Activated gamma-delta T cell (primary cell): ENCODE data around the gene MEG3.

Source experiments
- DNase-seq: peaks from one replicate; lab custom pipeline; 2025; lab: John Stamatoyannopoulos, UW

The MEG3 gene

DNA sequence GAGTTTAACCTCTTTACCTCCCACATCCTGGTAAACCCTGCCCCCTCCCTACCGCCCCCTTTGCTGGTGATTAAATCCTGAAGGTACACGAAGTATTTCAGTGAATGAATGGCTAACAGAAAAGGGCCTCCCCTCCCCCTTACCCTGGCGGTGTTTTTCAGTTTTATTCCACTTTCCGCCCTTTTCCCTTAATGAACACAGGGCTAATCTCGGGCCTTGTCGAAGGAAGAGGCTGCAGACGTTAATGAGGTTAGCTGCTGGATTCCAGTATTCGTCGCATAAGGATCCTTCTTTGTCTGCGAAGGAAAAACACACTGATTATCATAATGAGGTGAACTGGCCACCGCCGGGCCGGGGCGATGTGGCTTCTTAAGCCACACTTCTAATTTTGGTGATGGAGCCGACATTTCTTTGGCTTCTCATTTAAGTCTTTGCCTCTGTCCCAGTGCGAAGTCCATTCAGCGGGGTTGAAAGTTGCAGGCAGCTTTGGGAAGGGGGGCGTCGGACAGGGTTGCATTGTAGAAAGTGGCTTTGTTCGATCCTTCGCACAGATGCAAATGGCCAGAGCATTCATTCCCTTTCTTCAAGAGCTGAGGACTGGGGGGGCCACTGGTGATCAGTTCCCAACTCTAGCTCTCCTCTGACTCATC, 6.5 kb downstream of the MEG3 start:
- DNase-seq, result no peak

DNA sequence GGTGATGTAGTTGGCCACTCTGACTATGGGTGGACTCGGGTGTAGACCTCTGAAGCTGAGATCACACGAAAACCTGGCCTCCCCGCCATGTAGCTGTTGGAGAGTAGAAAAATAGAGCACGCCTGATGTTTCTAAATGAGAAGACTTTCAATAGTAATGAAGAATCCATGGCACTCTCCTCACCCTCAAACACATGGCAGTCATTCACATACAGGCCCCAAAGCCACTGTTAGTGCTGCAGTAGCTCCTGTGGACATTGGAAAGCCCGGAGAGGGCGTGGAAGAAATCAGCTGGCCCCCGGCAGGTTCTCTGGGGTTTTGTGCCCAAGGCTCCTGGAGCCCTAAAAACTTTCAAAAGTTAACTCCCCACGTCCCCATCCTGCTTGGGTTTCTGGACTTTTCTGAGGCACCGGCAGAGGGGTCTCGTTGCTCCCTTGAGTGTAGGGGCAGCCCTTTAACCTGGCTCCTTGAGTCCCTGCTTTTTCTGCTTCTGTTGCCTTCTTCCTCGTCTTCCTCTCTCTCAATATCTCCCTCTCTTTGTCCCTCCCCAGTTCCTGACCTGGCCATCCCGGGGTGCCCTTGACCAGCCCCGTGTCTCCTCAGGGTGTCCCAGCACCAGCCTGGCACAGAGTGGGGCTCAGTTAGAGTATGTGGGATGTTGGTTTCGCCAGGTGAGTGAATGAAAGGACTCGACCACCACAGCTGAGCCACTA, 8.3 kb downstream of the MEG3 start:
- no peak for DNase-seq

DNA sequence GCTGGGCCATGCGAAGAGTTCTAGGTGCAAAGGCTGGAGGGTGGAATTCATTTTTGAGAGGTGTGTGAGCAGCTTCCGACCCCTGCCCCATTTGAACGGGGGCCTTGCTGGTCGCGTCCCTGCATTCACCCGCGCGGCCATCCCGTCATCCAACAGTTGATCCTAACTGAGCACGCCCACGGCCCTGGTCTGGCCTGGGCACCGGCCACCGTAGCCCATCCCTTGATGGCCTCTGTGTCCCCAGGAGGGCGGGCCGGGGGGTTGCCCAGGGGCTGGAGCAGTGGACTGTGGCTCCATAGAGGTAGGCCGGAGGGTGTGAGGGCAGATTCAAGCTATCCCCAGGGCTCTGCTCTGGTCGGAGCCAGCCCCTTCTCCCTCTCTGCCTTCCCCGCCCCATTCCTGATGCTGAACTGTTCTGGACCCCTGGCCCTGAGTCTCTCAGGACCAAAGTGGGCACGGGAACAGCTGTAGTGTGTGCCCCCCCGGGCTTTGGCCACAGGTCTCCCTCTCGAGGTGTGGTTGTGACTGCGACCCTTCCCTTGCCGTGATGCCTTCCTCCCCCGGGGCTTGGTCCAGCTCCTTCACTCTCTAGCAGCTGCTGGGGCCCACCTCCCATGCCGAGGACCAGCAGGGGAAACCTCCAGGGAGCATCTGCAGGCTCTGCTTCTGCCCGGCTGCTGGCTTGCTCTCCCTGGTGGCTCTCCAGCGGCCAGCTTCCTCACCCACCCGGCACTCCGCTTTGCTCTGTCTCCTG, 9.1 kb downstream of the MEG3 start:
- no peak for DNase-seq

DNA sequence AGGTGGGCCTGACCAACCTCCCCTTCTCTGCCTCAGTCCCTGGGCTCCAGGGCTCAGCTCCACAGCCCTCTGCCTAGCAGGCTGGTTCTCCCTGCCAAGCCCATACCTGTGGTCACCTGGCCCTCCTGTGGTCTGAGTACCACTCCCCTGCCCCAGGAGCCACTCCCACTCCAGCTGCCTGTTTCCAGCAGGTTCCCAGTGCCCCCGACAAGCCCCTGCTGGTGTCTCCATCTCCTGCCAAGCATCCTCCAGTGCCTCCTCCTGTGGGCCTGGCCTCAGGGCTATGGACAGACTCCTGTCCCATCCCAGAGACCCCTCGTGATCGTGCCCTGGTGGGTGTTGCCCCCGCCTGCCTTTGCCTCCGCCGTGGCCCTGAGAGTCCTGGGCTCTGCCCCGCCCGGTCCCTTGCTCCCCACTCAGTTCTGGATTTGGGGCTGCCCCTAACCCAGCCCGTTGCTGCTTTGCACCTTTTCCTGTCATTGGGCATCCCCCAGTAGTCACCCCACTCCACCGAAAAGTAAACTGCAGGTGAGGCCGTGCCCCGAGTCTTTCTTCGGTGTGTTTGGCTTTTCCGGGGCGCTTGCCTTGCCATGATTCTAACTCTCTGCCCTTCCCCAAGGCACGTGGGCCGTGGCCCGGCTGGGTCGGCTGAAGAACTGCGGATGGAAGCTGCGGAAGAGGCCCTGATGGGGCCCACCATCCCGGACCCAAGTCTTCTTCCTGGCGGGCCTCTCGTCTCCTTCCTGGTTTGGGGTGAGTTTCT, 9.8 kb downstream of the MEG3 start:
- DNase-seq, result no peak

DNA sequence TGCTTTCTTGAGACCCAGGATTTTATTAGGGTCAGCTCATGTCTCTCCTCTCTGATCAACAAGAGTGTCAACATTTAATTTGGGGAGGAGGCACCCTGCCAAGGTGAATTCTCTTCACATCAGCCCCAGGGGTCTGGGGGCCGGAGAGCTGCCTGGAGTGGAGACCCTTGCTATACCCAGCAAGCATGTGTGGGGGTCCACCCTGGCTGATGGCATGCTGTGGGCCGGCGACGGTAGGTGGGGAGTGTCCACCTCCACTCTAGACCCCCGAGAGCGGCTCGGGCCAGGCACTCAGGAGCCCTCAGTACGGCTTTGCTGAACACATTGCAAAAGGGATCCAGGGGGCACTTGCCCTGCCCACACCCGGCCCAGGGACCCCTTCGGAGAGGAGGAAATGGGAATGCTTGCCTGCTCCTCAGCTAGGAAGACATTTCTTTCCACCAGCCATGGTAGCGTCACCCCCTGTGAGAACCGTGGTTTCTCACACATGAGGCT, 10.4 kb downstream of the MEG3 start:
- DNase-seq, result no peak

DNA sequence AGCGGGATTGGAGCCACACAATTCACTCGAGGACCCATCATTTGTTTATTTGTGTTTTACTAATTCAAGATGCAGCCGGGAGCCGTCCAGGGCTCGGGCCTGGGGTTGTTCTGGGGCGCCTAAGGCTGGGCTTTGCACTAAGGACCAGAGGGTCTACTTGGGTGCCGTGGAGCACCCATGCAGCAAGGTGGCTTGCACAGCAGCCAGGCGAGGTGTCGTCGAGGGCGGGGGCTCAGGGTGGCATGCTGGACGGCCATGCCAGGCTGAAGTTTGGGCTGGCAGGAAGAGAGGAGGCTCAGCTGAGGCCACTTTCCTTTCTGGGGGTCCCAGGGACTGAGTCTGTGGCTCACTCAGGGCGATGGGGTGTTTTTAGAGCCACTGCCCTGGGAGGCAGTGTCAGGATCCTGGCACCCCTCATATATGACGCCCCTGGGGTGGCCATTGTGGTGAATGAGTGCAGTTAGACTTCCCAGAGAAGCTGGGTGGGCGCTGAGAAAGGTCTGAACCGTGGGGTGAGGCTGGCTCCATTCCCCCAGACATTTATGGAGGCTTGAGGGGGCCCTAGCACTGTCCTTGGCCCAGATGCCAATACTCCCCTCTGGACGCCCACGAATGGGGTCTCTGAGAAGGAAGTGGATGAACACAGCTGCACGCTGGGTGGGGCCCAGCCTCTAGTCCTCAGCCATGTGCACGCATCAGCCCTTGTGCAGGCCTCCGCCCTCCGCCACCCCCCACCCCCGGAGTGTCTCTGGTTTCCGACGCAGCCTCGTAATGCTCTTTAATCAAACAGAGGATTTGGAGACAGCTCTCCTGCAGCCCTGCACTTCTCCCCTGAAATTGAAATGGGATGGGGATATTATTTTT, 11.3 kb downstream of the MEG3 start:
- no peak for DNase-seq

DNA sequence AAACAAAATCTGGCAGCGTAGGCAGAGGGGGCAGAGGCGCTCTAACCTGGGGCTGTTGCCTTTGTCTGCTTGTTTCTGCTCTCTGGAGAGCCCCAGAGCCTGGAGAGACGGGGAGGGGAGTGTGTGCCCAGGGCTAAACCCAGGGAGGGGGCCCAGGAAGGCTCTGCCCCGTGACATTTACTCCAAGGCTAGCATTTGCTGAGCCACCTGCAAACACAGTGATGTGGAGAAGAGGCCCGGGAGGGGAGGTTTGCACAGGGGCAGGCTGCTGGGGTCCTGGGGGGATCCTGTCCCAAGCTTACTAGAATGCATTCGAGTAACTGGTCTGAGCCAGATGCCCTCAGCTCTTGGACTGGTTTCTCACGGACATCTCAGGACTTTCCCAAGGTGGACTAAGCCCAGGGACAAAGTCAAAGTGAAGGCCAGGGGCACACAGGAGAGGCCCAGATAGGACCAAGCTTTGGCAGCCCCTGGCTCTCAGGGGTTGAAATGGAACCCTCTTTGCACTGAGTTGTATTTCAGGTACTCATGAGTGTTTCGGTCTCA, 12.0 kb downstream of the MEG3 start:
- DNase-seq, result no peak

DNA sequence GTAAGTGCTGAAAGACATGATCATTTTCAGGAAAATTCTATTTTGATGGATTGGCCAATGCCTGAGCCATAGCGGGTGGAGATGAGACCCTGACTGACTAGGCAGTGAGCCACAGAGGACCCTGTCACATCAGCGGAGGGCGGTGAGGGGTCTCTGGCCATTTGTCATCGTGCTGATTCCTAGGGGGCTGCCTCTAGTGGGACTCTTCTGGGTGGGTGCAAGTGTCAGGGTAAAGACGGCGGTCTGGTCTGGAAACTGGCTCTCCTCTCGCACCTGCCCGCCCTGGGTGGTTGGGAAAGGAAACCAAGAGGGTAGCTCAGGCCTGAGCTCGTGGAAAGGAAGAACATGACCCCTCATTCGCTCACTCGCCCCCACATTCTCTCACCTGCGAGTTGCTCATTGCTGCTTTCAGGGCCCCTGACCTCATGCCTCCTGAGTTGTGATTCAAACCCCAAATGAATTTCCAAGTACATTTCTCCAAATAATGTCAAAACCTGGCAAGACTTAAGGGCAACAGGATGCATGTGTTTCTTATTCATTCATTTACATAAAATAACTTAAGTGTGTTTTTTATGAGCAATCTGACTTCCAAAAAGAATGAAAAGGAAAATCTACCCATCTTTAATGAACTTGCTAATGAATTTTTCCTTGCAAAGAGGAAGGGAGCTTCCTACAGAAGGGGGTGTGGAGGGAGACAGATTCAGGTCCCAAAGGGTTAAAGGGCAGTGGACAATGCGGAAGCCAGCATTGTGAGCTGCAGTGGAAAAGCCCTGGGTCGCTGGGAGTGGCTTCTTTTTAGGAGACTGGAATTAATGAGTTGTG, 12.8 kb downstream of the MEG3 start:
- no peak for DNase-seq

DNA sequence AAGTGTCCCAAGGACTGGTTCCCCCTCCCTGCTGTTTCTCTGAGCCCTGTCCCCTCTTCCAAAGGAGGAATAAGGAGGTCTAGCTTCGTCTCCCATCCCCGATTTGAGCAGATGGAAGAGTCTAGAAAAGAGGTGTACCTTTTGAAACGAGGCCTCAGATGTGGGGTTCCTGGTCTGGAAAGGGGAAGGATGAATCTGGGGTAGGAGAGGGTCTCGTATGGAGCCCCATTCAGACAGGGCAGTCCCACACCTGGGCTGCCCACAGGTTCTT, 13.3 kb downstream of the MEG3 start:
- DNase-seq, result no peak

DNA sequence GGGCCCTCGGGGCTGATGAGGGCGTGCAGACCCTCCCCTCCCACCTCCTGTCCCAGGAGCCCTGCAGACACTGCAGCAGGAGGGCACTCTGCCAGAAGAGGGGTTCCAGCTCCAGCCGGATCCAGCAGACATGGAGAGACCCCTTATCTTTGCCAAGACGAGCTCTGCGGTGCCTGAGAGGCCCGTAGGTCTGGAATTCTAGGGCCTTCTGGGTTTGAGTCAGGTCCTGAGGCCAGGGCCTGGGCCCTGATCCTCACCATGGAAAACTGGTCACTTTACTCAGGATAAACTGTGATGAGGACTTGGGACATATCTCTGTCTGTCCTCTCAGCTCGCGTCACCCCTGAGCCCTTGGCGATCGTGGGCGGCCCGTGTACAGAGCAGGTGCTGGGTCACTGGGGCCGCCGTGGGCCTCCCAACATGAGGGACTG, 13.8 kb downstream of the MEG3 start:
- DNase-seq, result no peak

DNA sequence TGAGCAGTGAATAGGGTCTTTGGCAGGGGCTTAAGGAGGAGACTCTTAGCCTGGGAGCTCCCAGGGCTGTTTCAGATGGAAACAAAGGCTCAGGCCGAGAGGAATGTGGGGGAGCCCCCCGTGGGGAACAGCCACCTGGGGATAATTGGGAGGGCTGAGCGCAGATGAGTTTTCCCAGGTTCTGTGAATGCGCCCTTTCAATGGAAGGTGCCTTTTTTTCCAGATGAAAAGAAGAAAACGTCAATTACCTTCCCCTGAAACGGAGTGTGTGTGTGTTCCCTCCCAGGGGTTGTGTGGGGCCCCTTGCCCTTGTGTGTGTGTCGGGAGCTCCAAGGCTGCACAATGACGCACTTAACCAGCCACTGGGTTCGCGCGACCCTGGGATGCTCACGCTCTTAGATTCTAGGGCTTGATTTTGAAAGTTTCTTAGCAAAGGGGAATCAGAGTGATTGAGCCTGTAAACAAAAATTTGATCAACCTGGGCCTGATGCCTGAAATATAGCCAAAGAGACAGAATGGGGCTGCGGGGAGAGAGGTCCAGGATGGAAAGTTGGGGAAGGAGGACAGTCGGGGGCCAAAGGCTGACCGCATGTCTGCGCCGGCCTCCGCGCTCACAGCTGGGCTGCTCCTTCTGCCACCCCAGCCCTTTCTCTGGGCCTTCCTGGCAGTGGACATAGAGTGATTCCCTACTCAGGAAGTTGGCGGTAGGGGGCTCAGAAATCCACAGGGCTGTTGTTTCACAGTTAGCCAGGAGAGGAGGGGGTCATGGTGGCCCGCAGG, 14.6 kb downstream of the MEG3 start:
- DNase-seq, result no peak

DNA sequence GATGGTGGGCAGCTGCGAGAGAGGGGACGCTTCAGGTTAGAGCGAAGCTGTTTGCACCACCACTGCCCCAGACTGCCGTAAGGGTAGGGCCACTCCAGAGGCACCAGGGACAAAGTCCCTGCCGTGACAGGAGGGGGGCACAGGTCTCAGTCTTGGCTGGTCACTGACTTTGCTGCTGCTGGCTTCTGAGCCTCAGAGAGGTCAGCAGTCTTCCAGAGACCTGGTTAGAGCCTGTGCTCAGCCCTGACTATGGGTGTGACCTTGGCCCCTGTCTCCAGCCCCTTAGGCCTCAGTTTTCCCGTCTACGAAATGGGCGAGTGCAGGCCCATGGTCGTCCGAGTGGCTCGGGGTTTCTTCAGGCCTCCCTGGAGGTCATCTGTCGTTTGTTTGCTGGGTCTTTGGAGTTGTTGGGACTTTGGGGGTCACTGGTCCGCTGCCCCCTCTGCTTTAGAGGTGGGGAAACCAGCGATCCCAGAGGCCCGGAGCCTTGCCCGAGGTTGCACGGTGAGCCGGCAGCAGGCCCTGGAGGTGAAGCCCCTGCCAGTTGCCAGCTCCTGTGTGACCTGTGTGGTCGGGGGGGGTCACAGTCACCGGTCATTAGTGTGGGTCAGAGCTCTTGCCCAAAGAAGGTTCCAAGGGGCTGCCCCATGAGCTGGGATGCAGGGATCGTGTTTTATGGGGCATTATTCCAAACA, 15.3 kb downstream of the MEG3 start:
- no peak for DNase-seq

DNA sequence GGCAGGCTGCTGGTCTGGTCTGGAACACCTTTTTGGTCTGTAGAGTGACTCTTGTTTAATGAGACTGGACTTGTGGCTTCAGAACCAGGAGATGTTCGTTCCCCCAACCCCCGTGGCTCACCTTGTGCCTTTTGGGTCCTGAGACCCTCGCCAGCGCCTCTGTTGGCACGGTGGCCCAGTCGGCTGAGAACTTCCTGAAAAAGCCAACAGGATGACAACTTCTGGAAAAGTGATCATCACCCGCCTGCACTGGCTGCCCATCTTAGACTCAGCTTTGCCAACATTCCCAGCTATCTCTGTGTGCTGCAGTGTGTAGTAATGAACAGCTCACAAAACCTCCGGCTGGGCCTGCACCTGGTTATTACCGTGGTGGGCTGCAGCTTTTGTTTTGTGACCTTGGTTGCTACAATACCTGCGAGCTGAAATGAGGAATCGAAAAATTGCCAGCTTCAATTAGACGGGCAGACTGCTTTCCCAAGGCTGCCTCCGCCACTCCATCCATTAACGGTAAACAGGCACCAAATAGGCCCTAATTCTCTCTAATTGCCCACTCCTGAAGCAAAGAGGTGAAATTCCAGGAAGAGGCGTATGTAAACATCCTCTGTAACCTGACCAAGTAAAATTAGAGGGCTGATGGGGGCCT, 16.0 kb downstream of the MEG3 start:
- DNase-seq, result no peak

DNA sequence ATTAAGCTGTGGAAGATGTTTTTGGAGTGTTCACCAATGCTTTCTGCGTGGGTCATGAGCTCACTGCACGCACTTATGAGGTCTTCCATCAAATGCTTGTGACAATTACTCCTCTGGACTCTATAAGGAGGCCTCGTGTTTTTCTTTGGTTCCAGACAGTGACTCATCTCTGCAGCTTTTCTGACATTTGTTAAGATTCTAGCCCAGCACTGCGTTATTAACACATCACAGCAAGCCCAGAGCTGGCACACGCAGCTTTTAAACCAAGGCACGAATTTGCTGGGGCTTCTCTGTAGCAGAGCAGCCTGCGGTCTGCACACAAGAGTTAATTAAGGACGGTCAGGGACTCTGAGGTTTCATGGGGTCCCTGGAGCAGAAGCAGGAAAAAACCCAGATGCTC, 16.9 kb downstream of the MEG3 start:
- DNase-seq, result no peak

DNA sequence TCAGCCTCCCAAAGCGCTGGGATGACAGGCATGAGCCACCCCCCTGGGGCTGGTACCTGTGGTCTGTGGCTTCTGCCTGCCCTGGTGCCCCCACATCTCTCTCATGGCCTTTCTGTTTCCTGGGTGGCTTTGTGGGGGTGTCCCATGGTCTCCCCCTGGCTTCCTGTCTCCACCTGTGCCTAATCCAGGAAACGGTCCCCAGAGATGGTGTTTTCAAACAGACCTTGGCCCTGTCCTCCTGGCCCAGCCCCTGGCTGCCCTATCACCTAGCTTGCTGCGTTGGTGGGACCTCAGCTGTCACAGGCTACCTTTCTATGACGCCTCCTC, 18.1 kb downstream of the MEG3 start:
- DNase-seq, result no peak

DNA sequence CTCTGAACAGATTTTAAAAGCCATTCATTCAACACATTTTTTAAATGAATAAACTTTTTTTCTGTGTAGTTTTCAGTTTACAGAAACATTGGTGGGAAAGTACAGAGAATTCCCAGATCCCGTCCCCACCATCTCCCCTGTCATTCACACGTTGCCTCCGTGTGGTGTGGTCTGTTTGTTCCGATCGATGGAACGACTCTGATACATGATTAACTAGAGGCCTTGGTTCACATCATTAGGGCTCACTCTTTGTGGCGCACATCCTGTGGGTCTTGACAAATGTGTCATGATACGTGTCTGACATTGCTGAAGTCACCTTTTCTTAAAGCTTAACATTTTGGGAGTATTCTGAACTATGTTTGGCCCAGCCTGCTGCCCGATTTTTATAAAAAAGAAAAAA, 18.5 kb downstream of the MEG3 start:
- DNase-seq, result no peak

DNA sequence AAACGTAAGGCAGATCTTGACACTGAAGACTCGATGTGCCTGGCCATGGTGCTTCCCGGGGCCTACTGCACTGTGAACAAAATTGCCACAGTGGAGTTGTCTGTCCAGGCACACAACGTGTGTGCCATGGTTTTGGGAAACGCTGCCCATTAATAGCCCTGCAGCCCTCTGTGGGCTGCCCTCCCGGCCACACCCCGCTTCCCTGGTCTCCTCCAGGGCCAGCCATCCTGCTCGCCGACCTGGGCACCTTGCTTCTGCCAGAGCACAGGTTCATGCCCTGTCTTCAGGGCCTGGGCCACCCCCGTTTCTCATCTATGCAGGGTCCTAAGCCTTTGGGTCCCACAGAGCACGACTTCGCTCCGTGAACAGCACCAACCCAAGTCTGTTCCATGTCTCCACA, 18.9 kb downstream of the MEG3 start:
- no peak for DNase-seq

DNA sequence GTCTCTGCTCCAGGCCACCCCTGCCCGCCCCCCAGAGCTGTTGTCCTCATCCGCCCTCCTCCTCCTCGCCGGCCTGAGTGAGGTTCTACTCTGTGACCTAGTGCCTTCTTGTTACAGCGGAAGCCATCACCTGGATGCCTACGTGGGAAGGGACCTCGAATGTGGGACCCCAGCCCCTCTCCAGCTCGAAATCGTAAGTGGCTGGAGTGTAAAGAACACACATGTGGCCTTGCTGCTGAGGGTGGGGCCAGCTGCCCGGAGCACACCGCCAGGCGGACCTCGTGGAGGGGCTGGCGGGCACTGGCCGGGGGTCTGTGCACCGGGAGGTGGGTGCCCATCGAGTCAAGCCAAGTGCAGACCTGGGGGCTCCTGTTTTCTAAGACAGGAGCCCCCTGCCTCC, 19.4 kb downstream of the MEG3 start:
- DNase-seq, result no peak
